ENCODE data around the gene MN1. TPM values are rescaled to one million over a fixed set of nuclear protein-coding genes. Genes with fewer than 3 reads are reported as not detected.

The MN1 gene
- total RNA-seq, 1 experiment from 2014 or later: 4.5 TPM

GRCh38 chr22:27765706-27766291, 35.8 kb downstream of the MN1 start:
- Histone ChIP-seq H3K27ac (no peak overlapping the region), H3K4me3 (no peak overlapping the region), H3K4me1 (replicated peaks) (no peaks in the 10 kb centered on the region), H3K36me3 (no peaks in the 10 kb centered on the region), H3K27me3 (replicated peaks) (no peaks in the 10 kb centered on the region), H3K9me3 (replicated peaks) (no peaks in the 10 kb centered on the region; the same call in 1 of the 2 replicates)
- no peak for DNase-seq (ENCODE audit: low read depth in 1 of 2, low spot score in 2 of 2)

- Histone ChIP-seq H3K4me3 (no peak overlapping the region), H3K9me3 (replicated peaks) (no peaks in the 10 kb centered on the region; the same call in 1 of the 2 replicates), H3K4me1 (replicated peaks) (no peaks in the 10 kb centered on the region), H3K27me3 (replicated peaks) (no peaks in the 10 kb centered on the region), H3K27ac (no peak overlapping the region), H3K36me3 (no peaks in the 10 kb centered on the region)
- DNase-seq (ENCODE audit: low read depth in 1 of 2, low spot score in 2 of 2): no peak
These were observed 36.8 kb downstream of the MN1 start for GRCh38 chr22:27764722-27765236.

- no peak for DNase-seq (ENCODE audit: low read depth in 1 of 2, low spot score in 2 of 2)
- H3K9me3 ChIP-seq (replicated peaks): no peaks in the 10 kb centered on the region; the same call in 1 of the 2 replicates
- H3K27me3 ChIP-seq (replicated peaks): no peaks in the 10 kb centered on the region
- no peak overlapping the region for H3K4me3 ChIP-seq
- no peak overlapping the region for H3K27ac ChIP-seq
- peaks cover 11% of the 10 kb centered on the region for H3K4me1 ChIP-seq (replicated peaks)
- no peaks in the 10 kb centered on the region for H3K36me3 ChIP-seq
These were observed 39.9 kb downstream of the MN1 start for GRCh38 chr22:27761665-27762064.

- H3K4me1 ChIP-seq (replicated peaks): peaks cover 11% of the 10 kb centered on the region
- no peak overlapping the region for H3K4me3 ChIP-seq
- no peaks in the 10 kb centered on the region for H3K27me3 ChIP-seq (replicated peaks)
- no peaks in the 10 kb centered on the region for H3K36me3 ChIP-seq
- no peaks in the 10 kb centered on the region; the same call in 1 of the 2 replicates for H3K9me3 ChIP-seq (replicated peaks)
- DNase-seq (ENCODE audit: low read depth in 1 of 2, low spot score in 2 of 2): no peak
- no peak overlapping the region for H3K27ac ChIP-seq
These were observed 40.6 kb downstream of the MN1 start for GRCh38 chr22:27761000-27761399.

- peaks cover 11% of the 10 kb centered on the region for H3K4me1 ChIP-seq (replicated peaks)
- H3K36me3 ChIP-seq: no peaks in the 10 kb centered on the region
- no peak overlapping the region for H3K4me3 ChIP-seq
- H3K9me3 ChIP-seq (replicated peaks): no peaks in the 10 kb centered on the region; the same call in 1 of the 2 replicates
- no peak for DNase-seq (ENCODE audit: low read depth in 1 of 2, low spot score in 2 of 2)
- no peak overlapping the region for H3K27ac ChIP-seq
- H3K27me3 ChIP-seq (replicated peaks): no peaks in the 10 kb centered on the region
These were observed 41.1 kb downstream of the MN1 start for GRCh38 chr22:27760474-27760873.

GRCh38 chr22:27757928-27758525, 43.5 kb downstream of the MN1 start:
- Histone ChIP-seq H3K9me3 (replicated peaks) (no peaks in the 10 kb centered on the region), H3K27ac (no peak overlapping the region), H3K36me3 (no peaks in the 10 kb centered on the region), H3K27me3 (replicated peaks) (no peaks in the 10 kb centered on the region), H3K4me1 (replicated peaks) (peaks cover 13% of the 10 kb centered on the region), H3K4me3 (no peak overlapping the region)
- no peak for DNase-seq (ENCODE audit: low read depth in 1 of 2, low spot score in 2 of 2)

- Histone ChIP-seq H3K4me1 (replicated peaks) (peaks cover 15% of the 10 kb centered on the region), H3K27me3 (replicated peaks) (no peaks in the 10 kb centered on the region), H3K4me3 (no peak overlapping the region), H3K36me3 (no peaks in the 10 kb centered on the region), H3K27ac (no peak overlapping the region), H3K9me3 (replicated peaks) (no peaks in the 10 kb centered on the region)
- no peak for DNase-seq (ENCODE audit: low read depth in 1 of 2, low spot score in 2 of 2)
These were observed 45.3 kb downstream of the MN1 start for GRCh38 chr22:27756212-27756660.

- Histone ChIP-seq H3K4me3 (no peak overlapping the region), H3K9me3 (replicated peaks) (no peaks in the 10 kb centered on the region), H3K4me1 (replicated peaks) (peaks cover 15% of the 10 kb centered on the region), H3K27me3 (replicated peaks) (no peaks in the 10 kb centered on the region), H3K36me3 (no peaks in the 10 kb centered on the region), H3K27ac (no peak overlapping the region)
- no peak for DNase-seq (ENCODE audit: low read depth in 1 of 2, low spot score in 2 of 2)
These were observed 45.9 kb downstream of the MN1 start for GRCh38 chr22:27755521-27756211.

- no peak overlapping the region for H3K27ac ChIP-seq
- no peaks in the 10 kb centered on the region for H3K9me3 ChIP-seq (replicated peaks)
- DNase-seq (ENCODE audit: low read depth in 1 of 2, low spot score in 2 of 2): no peak
- H3K27me3 ChIP-seq (replicated peaks): no peaks in the 10 kb centered on the region
- H3K4me3 ChIP-seq: no peak overlapping the region
- H3K4me1 ChIP-seq (replicated peaks): peaks cover 15% of the 10 kb centered on the region
- H3K36me3 ChIP-seq: no peaks in the 10 kb centered on the region
These were observed 46.6 kb downstream of the MN1 start for GRCh38 chr22:27754888-27755480.

GRCh38 chr22:27754247-27754887, 47.2 kb downstream of the MN1 start:
- Histone ChIP-seq H3K4me1 (replicated peaks) (peaks cover 18% of the 10 kb centered on the region), H3K9me3 (replicated peaks) (no peaks in the 10 kb centered on the region), H3K36me3 (no peaks in the 10 kb centered on the region), H3K27me3 (replicated peaks) (no peaks in the 10 kb centered on the region), H3K27ac (no peak overlapping the region), H3K4me3 (no peak overlapping the region)
- no peak for DNase-seq (ENCODE audit: low read depth in 1 of 2, low spot score in 2 of 2)

- Histone ChIP-seq H3K27me3 (replicated peaks) (no peaks in the 10 kb centered on the region), H3K4me1 (replicated peaks) (peaks cover 23% of the 10 kb centered on the region), H3K9me3 (replicated peaks) (no peaks in the 10 kb centered on the region), H3K27ac (no peak overlapping the region), H3K36me3 (no peaks in the 10 kb centered on the region), H3K4me3 (no peak overlapping the region)
- DNase-seq (ENCODE audit: low read depth in 1 of 2, low spot score in 2 of 2): no peak
These were observed 48.8 kb downstream of the MN1 start for GRCh38 chr22:27752771-27753170.

- DNase-seq (ENCODE audit: low read depth in 1 of 2, low spot score in 2 of 2): no peak
- Histone ChIP-seq H3K9me3 (replicated peaks) (no peaks in the 10 kb centered on the region), H3K27ac (no peak overlapping the region)
These were observed 49.4 kb downstream of the MN1 start for GRCh38 chr22:27752141-27752540.

GRCh38 chr22:27751277-27752070, 50.1 kb downstream of the MN1 start:
- Histone ChIP-seq H3K4me3 (no peak overlapping the region), H3K4me1 (replicated peaks) (peaks cover 15% of the 10 kb centered on the region), H3K27me3 (replicated peaks) (no peaks in the 10 kb centered on the region), H3K9me3 (replicated peaks) (no peaks in the 10 kb centered on the region), H3K36me3 (no peaks in the 10 kb centered on the region), H3K27ac (no peak overlapping the region)
- DNase-seq (ENCODE audit: low read depth in 1 of 2, low spot score in 2 of 2): no peak

More at GRCh38 chr22:27752141-27752540, 49.4 kb downstream of the MN1 start:
- no peaks in the 10 kb centered on the region for H3K27me3 ChIP-seq (replicated peaks)
- no peaks in the 10 kb centered on the region for H3K36me3 ChIP-seq
- no peak overlapping the region for H3K4me3 ChIP-seq
- peaks cover 17% of the 10 kb centered on the region for H3K4me1 ChIP-seq (replicated peaks)

Measured in SJSA1 (cell line).